ENCODE results near the gene TNFSF11. TPM values are rescaled to one million over a fixed set of nuclear protein-coding genes. Genes with fewer than 3 reads are reported as not detected.

The TNFSF11 gene
- total and polyA plus RNA-seq, 2 donors (not counting 3 experiments of a cell fraction or from before 2014, with no cell fraction given), result not detected

- no TSS peak for BruUV-seq (replicated peaks)
- Histone ChIP-seq H3K4me1 (ENCODE audit: control insufficient read depth, extremely low read depth, insufficient read depth, low read length) (no peaks in the 10 kb centered on the region), H3K9ac (replicated peaks; ENCODE audit: extremely low read depth, insufficient read depth, low read length) (no peak overlapping the region), H4K20me1 (replicated peaks; ENCODE audit: control insufficient read depth, extremely low read depth, insufficient read depth, low read length) (no peaks in the 10 kb centered on the region), H3K9me1 (replicated peaks; ENCODE audit: control insufficient read depth, extremely low read depth, insufficient read depth, low read length) (no peaks in the 10 kb centered on the region), H3K4me3 (replicated peaks in 1 of 3; ENCODE audit: insufficient read depth in 1 of 3, low read depth in 1 of 3, low read length in 3 of 3) (no peak overlapping the region), H3K27me3 (ENCODE audit: control insufficient read depth in 2 of 2, insufficient read depth in 2 of 2, low read length in 2 of 2) (peaks cover 0 to 2% of the 10 kb centered on the region in 2 experiments), H3K79me2 (ENCODE audit: control insufficient read depth, insufficient read depth, low read length) (no peaks in the 10 kb centered on the region), H2AFZ (ENCODE audit: low read depth, low read length) (no peak overlapping the region), H3K27ac (ENCODE audit: insufficient read depth, low read depth, low read length) (no peak overlapping the region), H3K4me2 (ENCODE audit: insufficient read depth, low read length) (no peak overlapping the region), H3K36me3 (ENCODE audit: control insufficient read depth in 2 of 2, extremely low read depth in 1 of 2, insufficient read depth in 2 of 2, low read length in 2 of 2) (no peaks in the 10 kb centered on the region), H3K9me3 (replicated peaks; ENCODE audit: control insufficient read depth, insufficient read depth, low read length) (no peaks in the 10 kb centered on the region)
- FAIRE-seq (no peak), DNase-seq (ENCODE audit: low read depth, low spot score) (no peak)
- dilution Hi-C loops (cut with MboI; ENCODE audit: extremely low pct_ligation_motif_present, low sequenced_read_pairs), result no loop called here
- intact Hi-C loops (cut with micrococcal nuclease), result no loop called here
- TF ChIP-seq MYC (IDR thresholded peaks at IDR 0.05; ENCODE audit: low read depth, low read length) (no peak), POLR2AphosphoS5 (IDR thresholded peaks at IDR 0.05; ENCODE audit: insufficient read depth, low read depth, low read length) (no peak), JUN (IDR thresholded peaks at IDR 0.05; ENCODE audit: borderline replicate concordance, insufficient read depth, insufficient read length, low read depth) (no peak)
- POLR2A ChIA-PET, result no interaction called here
- CTCF ChIA-PET, result interaction anchor here (1.7 kb wide), 1 partner anchor 15 kb away, joined by 4 read pairs; no protein-coding TSS in a partner anchor
Observed at GRCh38 chr13:42611086-42611779, 37.3 kb downstream of the TNFSF11 start.

- no peaks in the 10 kb centered on the region for H3K9me1 ChIP-seq (replicated peaks; ENCODE audit: control insufficient read depth, extremely low read depth, insufficient read depth, low read length)
- intact Hi-C loops (cut with micrococcal nuclease), result no loop called here
- dilution Hi-C loops (cut with MboI; ENCODE audit: extremely low pct_ligation_motif_present, low sequenced_read_pairs), result no loop called here
- BruUV-seq (replicated peaks), result no TSS peak
- H3K79me2 ChIP-seq (ENCODE audit: control insufficient read depth, insufficient read depth, low read length), result no peaks in the 10 kb centered on the region
- peaks cover 0 to 2% of the 10 kb centered on the region in 2 experiments for H3K27me3 ChIP-seq (ENCODE audit: control insufficient read depth in 2 of 2, insufficient read depth in 2 of 2, low read length in 2 of 2)
- TF ChIP-seq MAX (IDR thresholded peaks at IDR 0.05; ENCODE audit: insufficient read depth, insufficient read length) (no peak), MYC (IDR thresholded peaks at IDR 0.05; ENCODE audit: low read depth, low read length) (no peak), POLR2AphosphoS5 (IDR thresholded peaks at IDR 0.05; ENCODE audit: insufficient read depth, low read depth, low read length) (no peak), EZH2 (IDR thresholded peaks at IDR 0.05; ENCODE audit: borderline replicate concordance, low read depth, low read length, severe bottlenecking) (no peak), CTCF (IDR thresholded peaks at IDR 0.05; ENCODE audit: extremely low read depth in 1 of 2, insufficient read depth in 1 of 2, low read depth in 1 of 2, low read length in 2 of 2) (no peak), JUN (IDR thresholded peaks at IDR 0.05; ENCODE audit: borderline replicate concordance, insufficient read depth, insufficient read length, low read depth) (no peak), POLR2A (IDR thresholded peaks at IDR 0.05; ENCODE audit: low read depth, low read length) (no peak), FOS (IDR thresholded peaks at IDR 0.05; ENCODE audit: borderline replicate concordance, insufficient read depth, low read length) (no peak), GATA2 (IDR thresholded peaks at IDR 0.05; ENCODE audit: insufficient read depth, insufficient read length, low read depth, low read length) (no peak)
- no peaks in the 10 kb centered on the region for H3K36me3 ChIP-seq (ENCODE audit: control insufficient read depth in 2 of 2, extremely low read depth in 1 of 2, insufficient read depth in 2 of 2, low read length in 2 of 2)
- no peaks in the 10 kb centered on the region for H4K20me1 ChIP-seq (replicated peaks; ENCODE audit: control insufficient read depth, extremely low read depth, insufficient read depth, low read length)
- no peaks in the 10 kb centered on the region for H3K4me1 ChIP-seq (ENCODE audit: control insufficient read depth, extremely low read depth, insufficient read depth, low read length)
- POLR2A ChIA-PET, result no interaction called here
- CTCF ChIA-PET, result interaction anchor here (1.7 kb wide), 1 partner anchor 16 kb away, joined by 4 read pairs; no protein-coding TSS in a partner anchor
- FAIRE-seq (no peak), DNase-seq (ENCODE audit: low read depth, low spot score) (no peak)
- H3K4me2 ChIP-seq (ENCODE audit: insufficient read depth, low read length), result no peak overlapping the region
- H3K9me3 ChIP-seq (replicated peaks; ENCODE audit: control insufficient read depth, insufficient read depth, low read length), result no peaks in the 10 kb centered on the region
- H2AFZ ChIP-seq (ENCODE audit: low read depth, low read length), result no peak overlapping the region
- no peak overlapping the region for H3K27ac ChIP-seq (ENCODE audit: insufficient read depth, low read depth, low read length)
- H3K4me3 ChIP-seq (replicated peaks in 1 of 3; ENCODE audit: insufficient read depth in 1 of 3, low read depth in 1 of 3, low read length in 3 of 3), result no peak overlapping the region
- H3K9ac ChIP-seq (replicated peaks; ENCODE audit: extremely low read depth, insufficient read depth, low read length), result no peak overlapping the region
Observed at GRCh38 chr13:42612021-42612765, 38.2 kb downstream of the TNFSF11 start.
